A673 (cell line): ENCODE data around the gene CSGALNACT2. TPM values are rescaled to one million over a fixed set of nuclear protein-coding genes. Genes with fewer than 3 reads are reported as not detected.

Source experiments
- BruUV-seq: library from RNA; stranded (reverse); fragments of 400-500 nt; replicated peaks from 2 replicates; lab custom pipeline; 2021; lab: Mats Ljungman, UMichigan
- CTCF ChIA-PET: fragments of 300-600 bp; sonication (Branson Sonifier 250); formaldehyde crosslinking; loops from one replicate; lab custom pipeline; 2022; ENCODE audit warnings: antibody characterized with exemption; lab: Charles Lee
- POLR2A ChIA-PET: fragments of 300-600 bp; sonication (Branson Sonifier 250); formaldehyde crosslinking; loops from one replicate; lab custom pipeline; 2022; ENCODE audit warnings: antibody characterized with exemption; ENCODE audit not compliant: low non-redundant PET; lab: Charles Lee
- DNase-seq: peaks from one replicate; pipeline ENCODE4 v3.0.0-alpha.2; 2015; ENCODE audit warnings: low spot score
- H3K27ac ChIP-seq: fragments of 200-600 bp; sonication (generic); 2 replicates; pipeline ENCODE4 v1.5.1; 2016; ENCODE audit warnings: mixed run types, low read depth, mild to moderate bottlenecking, mixed read lengths, antibody characterized with exemption, low read length; ENCODE audit not compliant: poor library complexity, severe bottlenecking
- H3K27me3 ChIP-seq: fragments of 200-600 bp; sonication (generic); replicated peaks from 2 replicates; pipeline ENCODE4 v1.6.1; 2017; ENCODE audit warnings: mixed run types, low read depth, mild to moderate bottlenecking, mixed read lengths, antibody characterized with exemption, low read length; ENCODE audit not compliant: insufficient read depth, poor library complexity
- H3K36me3 ChIP-seq: fragments of 200-600 bp; sonication (generic); 2 replicates; pipeline ENCODE4 v1.6.1; 2016; ENCODE audit warnings: mixed run types, mild to moderate bottlenecking, mixed read lengths, antibody characterized with exemption, low read length; ENCODE audit not compliant: insufficient read depth, poor library complexity, severe bottlenecking
- H3K4me1 ChIP-seq: fragments of 200-600 bp; sonication (generic); 2 replicates; pipeline ENCODE4 v1.6.1; 2017; ENCODE audit warnings: mixed run types, mild to moderate bottlenecking, mixed read lengths, antibody characterized with exemption, low read length; ENCODE audit not compliant: insufficient read depth, poor library complexity, severe bottlenecking
- H3K4me3 ChIP-seq: fragments of 200-600 bp; sonication (generic); 2 replicates; pipeline ENCODE4 v1.5.1; 2016; ENCODE audit warnings: low read depth, mixed run types, mild to moderate bottlenecking, mixed read lengths, low read length; ENCODE audit not compliant: poor library complexity, severe bottlenecking
- H3K9me3 ChIP-seq: fragments of 200-600 bp; sonication (generic); 2 replicates; pipeline ENCODE4 v1.6.1; 2016; ENCODE audit warnings: mixed run types, low read depth, mild to moderate bottlenecking, mixed read lengths, antibody characterized with exemption, low read length; ENCODE audit not compliant: poor library complexity, severe bottlenecking
- EZH2 ChIP-seq: fragments of 200-600 bp; sonication (generic); IDR thresholded peaks from 2 replicates; pipeline ENCODE4 v1.6.1; 2017; ENCODE audit warnings: borderline replicate concordance, low read depth, mild to moderate bottlenecking, mixed read lengths, antibody characterized with exemption, low read length; ENCODE audit not compliant: poor library complexity, severe bottlenecking
- intact Hi-C: fragments of 100-400 bp; cut with micrococcal nuclease; formaldehyde crosslinking; loops from one replicate; pipeline ENCODE4 v1.10.0; 2022; ENCODE audit not compliant: unreplicated experiment
- total RNA-seq: library from RNA; stranded (reverse); gene quantifications from 2 replicates; pipeline ENCODE4 v1.2.3, GENCODE V29; 2021
- TF ChIP-seq, protein P1 (sequence below): fragments of 300-800, 200-600 bp; sonication (generic); conservative IDR thresholded peaks from 2 replicates; pipeline ENCODE4 v1.5.1; 2017; ENCODE audit warnings: low read depth, mild to moderate bottlenecking, antibody characterized with exemption, low read length, moderate library complexity, mixed read lengths

The CSGALNACT2 gene
- total RNA-seq, 1 experiment from 2014 or later = 18.6 TPM

DNA sequence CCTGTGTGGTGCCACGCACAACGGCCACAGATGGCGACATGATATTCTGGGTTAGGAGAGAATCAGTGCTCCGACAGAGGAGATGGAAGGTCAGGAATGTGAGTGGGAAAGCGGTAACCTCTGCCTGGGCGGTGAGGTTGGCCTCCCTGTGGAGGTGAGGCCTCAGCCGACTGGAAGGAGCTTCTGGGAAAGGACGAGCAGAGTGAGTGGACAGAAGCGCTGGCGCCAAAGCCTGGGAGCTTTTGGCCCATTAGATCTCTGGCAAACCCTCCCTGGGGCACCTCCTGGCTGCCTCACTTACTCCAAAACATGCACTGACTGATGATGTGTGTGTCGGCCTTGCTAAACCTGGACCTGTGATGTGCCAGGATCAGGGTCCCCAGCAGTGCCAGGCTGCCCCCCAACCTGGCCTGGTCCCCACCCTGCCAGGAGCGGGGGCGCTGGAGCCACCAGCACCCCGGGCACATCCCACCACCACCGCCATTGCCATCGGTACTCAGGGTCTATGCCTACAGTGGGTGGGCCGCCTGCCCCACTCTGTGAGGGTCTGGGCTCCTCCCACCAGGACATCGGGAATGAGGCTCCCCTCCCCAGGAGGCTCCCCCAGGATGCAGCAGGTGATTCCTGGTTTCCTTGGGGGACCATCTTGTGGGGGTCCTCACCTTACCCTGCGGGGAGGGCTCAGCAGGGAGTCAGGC is 77.7 kb downstream of the CSGALNACT2 start:
- intact Hi-C loops = no loop called here
- Histone ChIP-seq H3K9me3 (no peaks in the 10 kb centered on the region), H3K36me3 (no peaks in the 10 kb centered on the region), H3K27me3 (no peaks in the 10 kb centered on the region), H3K4me3 (no peak overlapping the region), H3K27ac (no peak overlapping the region), H3K4me1 (no peaks in the 10 kb centered on the region)
- POLR2A ChIA-PET = no interaction called here
- no TSS peak for BruUV-seq
- TF ChIP-seq, protein P1, sequence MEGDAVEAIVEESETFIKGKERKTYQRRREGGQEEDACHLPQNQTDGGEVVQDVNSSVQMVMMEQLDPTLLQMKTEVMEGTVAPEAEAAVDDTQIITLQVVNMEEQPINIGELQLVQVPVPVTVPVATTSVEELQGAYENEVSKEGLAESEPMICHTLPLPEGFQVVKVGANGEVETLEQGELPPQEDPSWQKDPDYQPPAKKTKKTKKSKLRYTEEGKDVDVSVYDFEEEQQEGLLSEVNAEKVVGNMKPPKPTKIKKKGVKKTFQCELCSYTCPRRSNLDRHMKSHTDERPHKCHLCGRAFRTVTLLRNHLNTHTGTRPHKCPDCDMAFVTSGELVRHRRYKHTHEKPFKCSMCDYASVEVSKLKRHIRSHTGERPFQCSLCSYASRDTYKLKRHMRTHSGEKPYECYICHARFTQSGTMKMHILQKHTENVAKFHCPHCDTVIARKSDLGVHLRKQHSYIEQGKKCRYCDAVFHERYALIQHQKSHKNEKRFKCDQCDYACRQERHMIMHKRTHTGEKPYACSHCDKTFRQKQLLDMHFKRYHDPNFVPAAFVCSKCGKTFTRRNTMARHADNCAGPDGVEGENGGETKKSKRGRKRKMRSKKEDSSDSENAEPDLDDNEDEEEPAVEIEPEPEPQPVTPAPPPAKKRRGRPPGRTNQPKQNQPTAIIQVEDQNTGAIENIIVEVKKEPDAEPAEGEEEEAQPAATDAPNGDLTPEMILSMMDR = no peak
- TF ChIP-seq EZH2 = no peak
- CTCF ChIA-PET = no interaction called here
- no peak for DNase-seq

DNA sequence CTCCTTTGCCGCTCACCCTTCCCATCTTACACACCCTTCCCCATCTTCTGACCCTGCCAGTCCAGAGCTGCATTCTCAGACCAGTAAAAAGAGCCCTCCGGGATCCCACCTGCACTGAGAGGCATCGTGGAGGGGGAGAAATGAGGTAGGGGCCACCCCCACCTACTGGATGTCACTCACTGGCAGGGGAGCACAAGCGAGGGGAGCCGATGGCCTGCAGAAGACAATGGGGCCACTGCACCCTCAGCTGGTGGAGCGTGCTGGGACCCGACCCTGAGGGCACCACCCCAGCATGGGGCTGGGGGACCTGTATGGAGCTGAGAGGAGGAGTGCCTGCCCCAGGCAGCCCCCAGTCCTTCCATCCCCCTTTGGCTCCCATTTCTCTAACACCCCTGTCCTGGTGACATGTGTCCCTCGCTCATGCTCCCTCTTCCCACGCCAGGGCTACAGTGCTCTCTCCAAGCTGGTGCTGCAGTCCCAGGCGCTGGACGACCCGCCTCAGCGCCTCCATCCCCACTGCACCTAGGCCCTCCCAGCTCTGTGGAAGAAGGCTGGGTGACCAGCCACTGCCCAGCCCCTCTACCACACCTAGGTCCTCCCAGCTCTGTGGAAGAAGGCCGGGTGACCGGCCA is 78.8 kb downstream of the CSGALNACT2 start:
- BruUV-seq = no TSS peak
- H3K4me1 ChIP-seq = no peaks in the 10 kb centered on the region
- no peaks in the 10 kb centered on the region for H3K36me3 ChIP-seq
- H3K4me3 ChIP-seq = no peak overlapping the region
- H3K27ac ChIP-seq = no peak overlapping the region
- intact Hi-C loops = no loop called here
- CTCF ChIA-PET = no interaction called here
- no peaks in the 10 kb centered on the region for H3K27me3 ChIP-seq
- TF ChIP-seq, protein P1 = no peak
- TF ChIP-seq EZH2 = no peak
- no peak for DNase-seq
- POLR2A ChIA-PET = no interaction called here
- no peaks in the 10 kb centered on the region for H3K9me3 ChIP-seq

DNA sequence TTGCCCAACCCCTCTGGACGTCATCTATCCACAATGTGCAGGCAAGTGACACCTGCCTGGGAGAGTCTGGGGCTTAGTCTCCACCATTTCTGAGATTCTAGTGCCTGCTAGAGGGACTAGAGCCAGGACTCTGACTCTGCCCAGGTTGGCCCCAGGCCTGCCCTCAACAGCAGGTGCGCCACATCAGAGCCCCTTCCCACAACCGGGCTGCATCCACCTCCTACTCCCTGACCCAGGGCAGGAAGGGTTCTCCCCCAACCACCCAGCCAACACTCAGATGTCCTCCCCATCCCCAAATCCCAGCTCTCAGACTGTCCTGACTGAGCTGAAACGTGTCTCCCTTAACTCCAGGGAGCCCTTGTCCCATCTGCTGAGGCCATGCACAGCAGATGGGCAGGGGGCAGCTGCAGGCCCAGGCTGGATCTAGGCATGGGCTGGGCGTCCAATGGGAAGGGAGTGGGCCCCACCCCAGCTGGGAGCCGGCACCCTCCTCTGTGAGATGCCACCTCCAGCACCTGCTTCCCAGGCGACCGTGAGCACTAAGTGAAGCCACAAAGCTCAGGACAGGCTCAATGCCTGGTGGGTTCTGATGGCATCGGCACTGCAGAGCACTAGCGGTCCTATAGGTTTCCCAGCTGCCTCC is 79.4 kb downstream of the CSGALNACT2 start:
- CTCF ChIA-PET = no interaction called here
- TF ChIP-seq, protein P1 = no peak
- BruUV-seq = no TSS peak
- intact Hi-C loops = no loop called here
- Histone ChIP-seq H3K27ac (no peak overlapping the region), H3K27me3 (no peaks in the 10 kb centered on the region), H3K9me3 (no peaks in the 10 kb centered on the region), H3K4me3 (no peak overlapping the region), H3K36me3 (no peaks in the 10 kb centered on the region), H3K4me1 (no peaks in the 10 kb centered on the region)
- DNase-seq = no peak
- POLR2A ChIA-PET = no interaction called here
